ENCODE results near the gene TMEM120B.

The TMEM120B gene

GRCh38 chr12:121802485-121802842, 89.9 kb downstream of the TMEM120B start:
- no peak for DNase-seq

GRCh38 chr12:121802843-121803698, 90.5 kb downstream of the TMEM120B start:
- peak; percentile 57 to 99 (median 92) for DNase-seq

DNA sequence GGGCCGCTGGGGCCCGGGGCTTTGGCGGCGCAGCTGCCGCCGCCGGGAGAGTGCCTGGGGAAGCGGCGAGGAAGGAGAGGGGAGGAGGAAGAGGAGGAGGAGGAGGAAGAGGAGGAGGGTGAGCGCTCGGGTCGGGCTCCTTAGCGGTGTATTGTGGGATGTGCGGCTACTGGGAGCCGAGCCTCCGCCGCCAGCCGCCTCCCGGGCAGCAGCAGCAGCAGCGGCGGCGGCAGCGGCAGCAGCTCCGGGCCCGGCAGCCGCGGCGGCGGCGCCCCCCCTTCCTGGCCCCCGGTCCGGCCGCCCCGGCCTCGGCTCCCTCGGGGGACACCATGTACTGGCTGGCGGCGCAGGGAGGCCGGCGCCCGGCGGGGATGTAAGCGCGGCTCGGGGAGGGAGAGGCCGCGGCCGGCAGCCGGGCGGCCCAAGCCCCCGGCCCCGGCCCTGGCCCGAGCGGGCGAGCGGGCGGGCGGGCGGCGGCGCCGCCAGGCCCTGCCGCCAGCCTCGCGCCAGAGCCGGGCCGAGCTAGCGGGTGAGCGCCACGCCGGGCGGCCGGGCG, 91.4 kb downstream of the TMEM120B start, which contains the start of gene SETD1B:
Gene SETD1B (plus strand): TSS at position 149 of the 556 bp plus-strand sequence. CDS start 729 bp downstream, outside the sequence.
- DNase-seq: peak in 42 of 58 donors; percentile 1 to 72 (median 47)

DNA sequence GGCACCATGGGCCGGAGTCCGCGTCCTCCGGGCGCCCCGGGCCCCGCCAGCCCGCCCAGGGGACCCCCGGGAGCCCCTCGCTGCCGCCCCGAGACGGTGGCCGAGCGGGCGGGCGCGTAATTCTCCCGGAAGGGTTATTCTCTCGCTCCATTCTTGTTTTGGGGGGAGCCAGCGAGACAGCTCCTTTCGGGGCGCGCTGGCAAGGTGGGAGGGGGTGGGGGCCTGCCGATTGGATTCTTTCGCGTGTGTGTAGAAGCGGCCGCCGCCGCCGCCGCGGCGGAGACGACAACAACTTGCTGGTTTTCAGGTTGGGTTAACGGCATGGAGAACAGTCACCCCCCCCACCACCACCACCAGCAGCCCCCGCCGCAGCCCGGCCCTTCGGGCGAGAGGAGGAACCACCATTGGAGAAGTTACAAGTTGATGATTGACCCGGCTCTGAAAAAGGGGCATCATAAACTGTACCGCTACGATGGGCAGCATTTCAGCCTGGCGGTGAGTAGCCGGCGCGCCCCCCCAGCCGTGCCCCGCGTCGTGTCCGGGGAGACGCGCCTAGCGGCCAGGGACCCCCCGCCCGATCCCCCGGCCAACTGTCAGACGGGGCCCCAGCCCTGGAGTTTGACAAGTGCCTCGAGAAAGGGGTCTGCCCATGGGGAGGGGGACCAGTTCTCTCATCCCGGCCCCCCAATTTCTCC, 92.0 kb downstream of the TMEM120B start:
- DNase-seq: peak in 20 of 58 donors; percentile 12 to 59 (median 32)

GRCh38 chr12:121805171-121806008, 92.8 kb downstream of the TMEM120B start:
- peak in 2 of 58 donors; percentile 7 to 9 for DNase-seq

DNA sequence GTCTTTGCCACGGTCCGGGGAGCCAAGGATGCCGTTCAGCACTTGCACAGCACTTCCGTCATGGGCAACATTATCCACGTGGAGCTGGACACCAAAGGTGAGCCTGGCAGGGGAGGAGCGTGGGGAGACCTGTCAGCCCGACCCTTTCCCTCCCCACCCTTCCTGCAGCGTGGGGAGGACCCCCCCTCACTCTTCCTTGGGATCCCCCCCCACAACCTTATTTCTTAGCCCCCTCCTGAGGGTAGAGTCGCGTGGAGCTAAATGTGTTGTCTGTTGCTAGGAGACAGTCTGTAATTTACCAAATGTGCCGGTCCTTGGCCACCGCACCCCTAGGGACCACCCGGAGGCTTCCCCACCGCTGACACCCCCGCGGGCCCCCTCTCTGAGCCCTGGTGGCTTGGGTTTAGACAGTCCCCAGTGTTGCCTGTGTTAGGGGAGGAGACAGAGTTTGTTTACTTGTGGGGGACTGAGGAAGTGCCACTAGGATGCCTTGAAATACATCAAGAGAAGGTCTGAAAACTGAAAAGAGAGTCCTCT, 93.5 kb downstream of the TMEM120B start:
- DNase-seq: peak in 1 of 58 donors; percentile 14

GRCh38 chr12:121806546-121807423, 94.2 kb downstream of the TMEM120B start:
- peak in 7 of 58 donors; percentile 16 to 41 (median 34) for DNase-seq

DNA sequence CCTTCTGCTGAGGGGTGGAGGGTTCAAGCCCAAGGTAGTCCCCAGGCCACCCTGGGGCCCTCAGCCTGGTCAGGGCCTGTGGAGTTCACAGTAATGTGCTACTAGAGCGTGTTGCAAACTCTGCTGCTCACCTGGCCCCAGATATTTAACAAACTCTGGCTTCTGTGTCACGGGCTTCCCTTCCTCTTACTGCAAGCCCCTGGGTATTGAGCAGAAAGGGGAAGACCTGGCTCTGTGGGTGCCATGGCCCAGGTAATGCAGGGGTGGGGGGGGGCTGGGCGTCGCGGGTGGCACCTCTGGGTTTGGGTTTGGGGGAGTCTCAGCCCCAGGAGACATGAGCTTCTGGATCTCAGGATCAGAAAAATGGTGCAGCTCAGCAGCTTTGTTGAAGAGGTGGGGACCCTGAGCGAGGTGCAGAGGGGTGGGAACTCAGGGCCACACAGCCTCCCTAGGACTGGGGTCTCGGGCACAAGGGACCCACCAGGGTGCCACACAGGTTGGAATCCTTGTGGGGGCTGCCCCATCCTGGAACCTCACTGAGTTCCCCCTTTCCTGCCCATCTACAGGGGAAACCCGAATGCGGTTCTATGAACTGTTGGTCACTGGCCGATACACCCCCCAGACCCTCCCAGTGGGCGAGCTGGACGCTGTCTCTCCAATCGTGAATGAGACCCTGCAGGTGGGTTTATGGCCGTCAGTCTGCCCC, 95.2 kb downstream of the TMEM120B start:
- DNase-seq: no peak

GRCh38 chr12:121808623-121809022, 96.1 kb downstream of the TMEM120B start:
- no peak for DNase-seq

DNA sequence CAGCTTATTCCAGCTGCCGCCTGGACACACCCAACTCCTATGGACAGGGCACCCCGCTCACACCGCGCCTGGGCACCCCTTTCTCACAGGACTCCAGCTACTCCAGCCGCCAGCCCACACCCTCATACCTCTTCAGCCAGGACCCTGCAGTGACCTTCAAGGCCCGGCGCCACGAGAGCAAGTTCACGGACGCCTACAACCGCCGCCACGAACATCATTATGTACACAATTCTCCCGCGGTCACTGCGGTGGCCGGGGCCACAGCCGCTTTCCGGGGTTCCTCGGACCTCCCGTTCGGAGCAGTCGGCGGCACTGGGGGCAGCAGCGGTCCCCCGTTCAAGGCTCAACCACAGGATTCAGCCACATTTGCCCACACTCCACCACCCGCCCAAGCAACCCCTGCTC, 97.2 kb downstream of the TMEM120B start:
- DNase-seq: no peak

GRCh38 chr12:121810234-121810817, 97.8 kb downstream of the TMEM120B start:
- DNase-seq: no peak

GRCh38 chr12:121810833-121811433, 98.4 kb downstream of the TMEM120B start:
- DNase-seq: no peak

DNA sequence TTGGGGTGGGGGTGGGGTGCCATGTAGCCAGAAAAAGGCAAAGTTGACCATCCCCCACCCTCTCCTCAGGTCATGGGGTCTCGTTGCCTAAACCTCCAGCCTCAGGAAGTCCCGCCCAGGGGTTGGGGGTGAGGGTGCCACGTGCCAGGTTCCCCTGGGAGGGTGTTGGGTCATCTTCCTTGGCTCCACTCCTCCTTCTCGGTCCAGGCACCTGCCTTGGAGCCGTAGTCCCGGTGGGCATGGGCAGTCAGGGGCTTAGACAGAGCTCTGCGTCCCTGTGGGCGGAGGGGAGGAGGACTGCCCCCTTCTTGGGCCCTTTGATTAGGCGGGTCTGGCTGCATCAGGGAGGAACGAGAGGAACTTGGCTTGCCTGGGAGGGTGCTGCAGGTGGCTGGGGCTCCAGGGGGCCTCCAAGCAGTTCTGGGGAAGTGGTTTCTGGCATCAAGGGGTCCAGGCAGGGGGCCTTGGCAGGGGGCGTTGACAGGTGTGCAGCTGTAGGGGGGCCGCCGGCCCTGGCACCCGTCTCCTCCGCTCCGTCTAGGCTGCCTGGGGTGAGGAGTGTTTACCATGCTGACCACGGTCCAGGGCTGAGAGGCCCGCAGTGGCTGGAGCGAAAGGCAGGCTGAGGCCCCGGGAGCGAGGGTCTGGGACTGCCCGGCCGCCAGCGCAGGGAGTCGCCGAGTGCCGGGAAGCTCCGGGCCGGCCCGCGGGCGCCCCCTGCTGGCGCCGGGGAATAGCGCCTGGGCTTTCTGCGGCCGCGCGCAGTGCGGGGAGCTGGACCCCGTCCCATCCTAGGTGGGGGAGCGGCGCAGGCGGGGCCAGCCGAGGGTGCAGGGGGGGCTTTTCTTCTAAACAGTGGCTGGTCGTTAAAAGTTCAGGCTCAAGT, 99.1 kb downstream of the TMEM120B start:
- DNase-seq: peak in 47 of 58 donors; percentile 14 to 73 (median 44)

DNA sequence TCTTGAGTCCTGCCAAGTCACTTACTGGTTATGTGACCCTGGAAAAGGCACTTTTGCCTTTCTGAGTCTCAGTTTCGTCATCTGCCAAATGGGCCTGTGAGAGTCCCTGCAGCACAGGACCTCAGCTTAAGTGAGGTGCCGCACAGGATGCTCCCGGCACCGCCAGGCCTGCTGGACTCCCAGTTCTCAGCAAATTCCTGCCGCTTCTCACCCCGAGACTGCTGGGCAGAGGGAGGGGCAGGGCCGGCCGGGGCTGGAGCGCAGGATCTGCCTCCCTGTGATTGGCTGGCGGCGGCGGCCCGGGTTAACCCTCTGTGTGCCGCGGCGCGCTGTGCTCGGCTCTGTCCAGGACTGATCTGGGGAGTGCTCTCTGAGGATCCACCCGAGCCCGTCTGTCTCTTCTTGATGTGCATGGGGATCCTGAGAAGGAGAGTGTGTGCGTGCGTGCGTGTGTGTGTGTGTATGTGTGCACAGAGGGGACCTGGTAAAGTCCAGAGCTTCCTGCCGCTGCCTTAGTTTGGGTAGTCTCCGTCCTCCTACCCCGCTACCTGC, 99.8 kb downstream of the TMEM120B start:
- DNase-seq: peak in 45 of 58 donors; percentile 12 to 75 (median 44)

- no peak for DNase-seq
Measured at GRCh38 chr12:121812921-121813896, 100.7 kb downstream of the TMEM120B start.

GRCh38 chr12:121813951-121814350, 101.4 kb downstream of the TMEM120B start:
- DNase-seq: no peak

All from anterior cingulate cortex (tissue), 58 donors.